Activated T-helper 1 cell treated with Interleukin-2 at 50 U/mL for 16 hours (primary cell): ENCODE measurements around the gene ADAM10.

Experiments
- DNase-seq: peaks from one replicate; pipeline ENCODE4 v3.0.0-alpha.2; 2020; ENCODE audit warnings: low read depth

ADAM10 gene

GRCh38 chr15:58715266-58715917 is 34.1 kb downstream of the ADAM10 start:
- no peak for DNase-seq

- DNase-seq, result no peak
Observed at GRCh38 chr15:58710701-58711100, 38.8 kb downstream of the ADAM10 start.

- DNase-seq, result no peak
Observed at GRCh38 chr15:58707397-58707796, 42.1 kb downstream of the ADAM10 start.

- no peak for DNase-seq
Observed at GRCh38 chr15:58705105-58705504, 44.4 kb downstream of the ADAM10 start.

GRCh38 chr15:58704155-58704865 is 45.2 kb downstream of the ADAM10 start:
- DNase-seq, result no peak

GRCh38 chr15:58703610-58704009 is 45.9 kb downstream of the ADAM10 start:
- no peak for DNase-seq

- DNase-seq, result no peak
Observed at GRCh38 chr15:58702233-58702632, 47.3 kb downstream of the ADAM10 start.

- no peak for DNase-seq
Observed at GRCh38 chr15:58701376-58701775, 48.1 kb downstream of the ADAM10 start.

- no peak for DNase-seq
Observed at GRCh38 chr15:58699769-58700168, 49.7 kb downstream of the ADAM10 start.

- DNase-seq, result no peak
Observed at GRCh38 chr15:58698887-58699641, 50.4 kb downstream of the ADAM10 start.

- DNase-seq, result no peak
Observed at GRCh38 chr15:58697220-58697619, 52.3 kb downstream of the ADAM10 start.

GRCh38 chr15:58696738-58697137 is 52.8 kb downstream of the ADAM10 start:
- DNase-seq, result no peak

GRCh38 chr15:58694641-58695398 is 54.7 kb downstream of the ADAM10 start:
- no peak for DNase-seq

- no peak for DNase-seq
Observed at GRCh38 chr15:58690703-58691102, 58.8 kb downstream of the ADAM10 start.

GRCh38 chr15:58689646-58690045 is 59.9 kb downstream of the ADAM10 start:
- no peak for DNase-seq

GRCh38 chr15:58686286-58686685 is 63.2 kb downstream of the ADAM10 start:
- DNase-seq, result no peak

- DNase-seq, result no peak
Observed at GRCh38 chr15:58684751-58685150, 64.8 kb downstream of the ADAM10 start.

- DNase-seq, result no peak
Observed at GRCh38 chr15:58684036-58684710, 65.3 kb downstream of the ADAM10 start.

- DNase-seq, result no peak
Observed at GRCh38 chr15:58682234-58682633, 67.3 kb downstream of the ADAM10 start.

GRCh38 chr15:58678683-58679082 is 70.8 kb downstream of the ADAM10 start:
- no peak for DNase-seq

GRCh38 chr15:58677426-58677825 is 72.1 kb downstream of the ADAM10 start:
- DNase-seq, result no peak

- no peak for DNase-seq
Observed at GRCh38 chr15:58676766-58677165, 72.7 kb downstream of the ADAM10 start.
